K562 (cell line): ENCODE results near the gene METTL21C. TPM values are rescaled to one million over a fixed set of nuclear protein-coding genes. Genes with fewer than 3 reads are reported as not detected.

Source experiments
- L3MBTL2 ChIP-seq: fragments of 450-650 bp; IDR thresholded peaks from 2 replicates; pipeline ENCODE4 v1.6.1; 2016; ENCODE audit warnings: mild to moderate bottlenecking, moderate library complexity
- MAFG ChIP-seq: fragments of 450-650 bp; conservative IDR thresholded peaks from 2 replicates; pipeline ENCODE4 v1.6.1; 2016; ENCODE audit warnings: missing genetic modification characterization, missing compliant biosample characterization
- NR3C1 ChIP-seq: sonication (generic); formaldehyde crosslinking; IDR thresholded peaks from 2 replicates; pipeline ENCODE4 v1.8.1; 2022; ENCODE audit warnings: missing genetic modification reagents
- RBM17 ChIP-seq: fragments of 200-400 bp; formaldehyde crosslinking; IDR thresholded peaks from 2 replicates; pipeline ENCODE4 v1.6.1; 2017; ENCODE audit warnings: low read depth, mild to moderate bottlenecking, low read length, borderline replicate concordance
- SMC3 ChIP-seq: conservative IDR thresholded peaks from 2 replicates; pipeline ENCODE4 v1.6.1; 2011; ENCODE audit warnings: low read depth, low read length, improper control_type of control experiment; ENCODE audit not compliant: insufficient read depth
- ZNF197 ChIP-seq: fragments of 200-800 bp; sonication (Bioruptor generic); IDR thresholded peaks from 2 replicates; pipeline ENCODE4 v1.6.1; 2016; ENCODE audit warnings: low read depth, missing genetic modification characterization, missing compliant biosample characterization
- ZNF24 ChIP-seq: fragments of 450-650 bp; IDR thresholded peaks from 2 replicates; pipeline ENCODE4 v1.6.1; 2016
- polyA plus RNA-seq, 8 experiments: library from polyadenylated mRNA; depleted of rRNA in 4 of 8; stranded (reverse) in 5 of 8; unstranded in 3 of 8; fragments of >200 nt; fragmentation: Nextera tagmentation in 2 of 8; fragmentation: Illumina TruSeq in 1 of 8; extraction: Ambion mirVana in 2 of 8; extraction: Trizol in 1 of 8; gene quantifications; 2 replicates each; pipeline versions ENCODE4 v1.2.1 to v1.2.3, GENCODE V29; 2011 to 2014; ENCODE audit warnings: inconsistent platforms in 1 of 8, missing spikeins in 1 of 8
- total RNA-seq, 7 experiments: library from RNA; depleted of rRNA in 6 of 7; stranded (reverse); fragments of >200 nt in 6 of 7; fragmentation: Illumina TruSeq in 2 of 7; extraction: Trizol in 2 of 7; gene quantifications; 2 replicates each; pipeline versions ENCODE4 v1.2.1 to v1.2.3, GENCODE V29; 2011 to 2021; ENCODE audit warnings: low replicate concordance in 1 of 7
- TF ChIP-seq, protein P1 (sequence below): fragments of 450-650 bp; formaldehyde crosslinking; conservative IDR thresholded peaks from 2 replicates; pipeline ENCODE4 v1.4.0; 2022; ENCODE audit warnings: mild to moderate bottlenecking, missing genetic modification characterization
- TF ChIP-seq, protein P2 (sequence below), 3 experiments: IDR thresholded peaks in 2 of 3; conservative IDR thresholded peaks in 1 of 3; 2 replicates each; pipeline ENCODE4 v1.5.1; 2011 to 2012; ENCODE audit warnings: low read length in 3 of 3, mild to moderate bottlenecking in 3 of 3, control low read depth in 2 of 3, improper control_type of control experiment in 1 of 3, inconsistent platforms in 1 of 3, low read depth in 1 of 3, mixed read lengths in 1 of 3, moderate library complexity in 1 of 3; ENCODE audit not compliant: insufficient read depth in 2 of 3

METTL21C gene
- total and polyA plus RNA-seq, 9 of the 15 experiments (the other 6 are each of a cell fraction or from before 2014, with no cell fraction given), result not detected

DNA sequence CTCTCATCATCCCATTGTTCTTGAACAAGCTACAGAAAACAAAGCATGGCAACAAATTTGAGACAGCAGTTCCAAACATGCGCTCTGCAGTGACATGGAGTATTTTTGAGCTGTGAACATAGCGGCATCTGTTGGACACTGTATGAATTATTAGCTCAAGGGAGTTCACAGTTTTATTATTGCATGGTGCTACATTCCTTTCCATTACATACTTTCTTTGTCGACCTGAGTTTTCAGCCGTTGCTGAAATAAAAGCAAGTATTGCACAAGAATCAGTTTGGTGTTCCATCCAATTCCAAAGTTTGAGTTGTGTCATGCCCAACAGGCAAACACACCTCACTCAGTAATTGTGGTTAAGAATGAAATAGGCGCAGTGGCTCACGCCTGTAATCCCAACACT lies 30.1 kb upstream of the METTL21C start (continued):
- TF ChIP-seq, protein P1, sequence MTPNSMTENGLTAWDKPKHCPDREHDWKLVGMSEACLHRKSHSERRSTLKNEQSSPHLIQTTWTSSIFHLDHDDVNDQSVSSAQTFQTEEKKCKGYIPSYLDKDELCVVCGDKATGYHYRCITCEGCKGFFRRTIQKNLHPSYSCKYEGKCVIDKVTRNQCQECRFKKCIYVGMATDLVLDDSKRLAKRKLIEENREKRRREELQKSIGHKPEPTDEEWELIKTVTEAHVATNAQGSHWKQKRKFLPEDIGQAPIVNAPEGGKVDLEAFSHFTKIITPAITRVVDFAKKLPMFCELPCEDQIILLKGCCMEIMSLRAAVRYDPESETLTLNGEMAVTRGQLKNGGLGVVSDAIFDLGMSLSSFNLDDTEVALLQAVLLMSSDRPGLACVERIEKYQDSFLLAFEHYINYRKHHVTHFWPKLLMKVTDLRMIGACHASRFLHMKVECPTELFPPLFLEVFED (CRISPR knock-in tag), result no peak
- no peak for TF ChIP-seq NR3C1 (CRISPR knock-in tag)
- TF ChIP-seq ZNF197 (CRISPR knock-in tag), result no peak
- TF ChIP-seq ZNF24, result no peak
- peak; percentile 37; the same call in 1 of the 2 replicates for TF ChIP-seq SMC3
- TF ChIP-seq MAFG, result 0 out of 2 replicates have a peak, but pooled peaks have one; percentile 23
- peak; percentile 40; the same call in 1 of the 2 replicates for TF ChIP-seq L3MBTL2
- TF ChIP-seq RBM17, result no peak
- TF ChIP-seq, protein P2, sequence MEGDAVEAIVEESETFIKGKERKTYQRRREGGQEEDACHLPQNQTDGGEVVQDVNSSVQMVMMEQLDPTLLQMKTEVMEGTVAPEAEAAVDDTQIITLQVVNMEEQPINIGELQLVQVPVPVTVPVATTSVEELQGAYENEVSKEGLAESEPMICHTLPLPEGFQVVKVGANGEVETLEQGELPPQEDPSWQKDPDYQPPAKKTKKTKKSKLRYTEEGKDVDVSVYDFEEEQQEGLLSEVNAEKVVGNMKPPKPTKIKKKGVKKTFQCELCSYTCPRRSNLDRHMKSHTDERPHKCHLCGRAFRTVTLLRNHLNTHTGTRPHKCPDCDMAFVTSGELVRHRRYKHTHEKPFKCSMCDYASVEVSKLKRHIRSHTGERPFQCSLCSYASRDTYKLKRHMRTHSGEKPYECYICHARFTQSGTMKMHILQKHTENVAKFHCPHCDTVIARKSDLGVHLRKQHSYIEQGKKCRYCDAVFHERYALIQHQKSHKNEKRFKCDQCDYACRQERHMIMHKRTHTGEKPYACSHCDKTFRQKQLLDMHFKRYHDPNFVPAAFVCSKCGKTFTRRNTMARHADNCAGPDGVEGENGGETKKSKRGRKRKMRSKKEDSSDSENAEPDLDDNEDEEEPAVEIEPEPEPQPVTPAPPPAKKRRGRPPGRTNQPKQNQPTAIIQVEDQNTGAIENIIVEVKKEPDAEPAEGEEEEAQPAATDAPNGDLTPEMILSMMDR (IDR thresholded peaks at IDR 0.05 in 2 of 3, conservative IDR thresholded peaks at IDR 0.05 in 1 of 3; ENCODE audit: insufficient read depth in 2 of 3, low read depth in 1 of 3, low read length in 3 of 3), result peak; percentile 37 to 65 (median 52); a peak in 5 of 6 replicates
- TF ChIP-seq, all 486 proteins: peak for 10
